NOMO-1 treated with dmso at 0.1 percent for 144 hours (cell line): Measurements from ENCODE around the gene PARM1.
"Not testable (repeated sequence)": the region's sequence is repeated elsewhere in the genome, so short reads cannot be mapped to it uniquely, and the experiment has no call there.

ENCODE experiments used
- DNase-seq: peaks from one replicate; lab custom pipeline; 2025; ENCODE audit not compliant: unreplicated experiment; lab: John Stamatoyannopoulos, UW

Gene PARM1

GRCh38 chr4:74982546-74983252 is 49.8 kb downstream of the PARM1 start:
- DNase-seq, result no peak

- DNase-seq, result no peak
Observed at GRCh38 chr4:74983253-74983635, 50.3 kb downstream of the PARM1 start.

GRCh38 chr4:74990276-74990875 is 57.5 kb downstream of the PARM1 start:
- no peak for DNase-seq

- not testable (repeated sequence) for DNase-seq
Observed at GRCh38 chr4:74994436-74994835, 61.5 kb downstream of the PARM1 start.

- DNase-seq, result no peak
Observed at GRCh38 chr4:74996996-74997395, 64.1 kb downstream of the PARM1 start.

GRCh38 chr4:74997948-74998729 is 65.2 kb downstream of the PARM1 start:
- no peak for DNase-seq

GRCh38 chr4:74999714-75000309 is 66.9 kb downstream of the PARM1 start:
- DNase-seq, result no peak

GRCh38 chr4:75001871-75002270 is 69.0 kb downstream of the PARM1 start:
- DNase-seq, result no peak

- no peak for DNase-seq
Observed at GRCh38 chr4:75002381-75002780, 69.5 kb downstream of the PARM1 start.

- no peak for DNase-seq
Observed at GRCh38 chr4:75003979-75004378, 71.1 kb downstream of the PARM1 start.

- no peak for DNase-seq
Observed at GRCh38 chr4:75004755-75005668, 72.1 kb downstream of the PARM1 start.

- DNase-seq, result no peak
Observed at GRCh38 chr4:75005727-75006126, 72.8 kb downstream of the PARM1 start.

GRCh38 chr4:75007891-75008290 is 75.0 kb downstream of the PARM1 start:
- DNase-seq, result no peak

- DNase-seq, result no peak
Observed at GRCh38 chr4:75009138-75009537, 76.2 kb downstream of the PARM1 start.

GRCh38 chr4:75011131-75011795 is 78.3 kb downstream of the PARM1 start:
- DNase-seq, result no peak

- no peak for DNase-seq
Observed at GRCh38 chr4:75015627-75016026, 82.7 kb downstream of the PARM1 start.

- no peak for DNase-seq
Observed at GRCh38 chr4:75016472-75016871, 83.6 kb downstream of the PARM1 start.

GRCh38 chr4:75018811-75019479 is 86.0 kb downstream of the PARM1 start:
- DNase-seq, result no peak

GRCh38 chr4:75025431-75025830 is 92.5 kb downstream of the PARM1 start:
- DNase-seq, result no peak
